SK-N-SH treated with all-trans-retinoic acid at 6 μM for 48 hours (cell line): Measurements from ENCODE around the gene TBC1D4.

Experiments
- ATAC-seq: fragments of 200-7000 bp; cut with Tn5 transposase; 3 replicates; pipeline ENCODE4 v1.9.1; 2020; ENCODE audit warnings: mild to moderate bottlenecking, moderate library complexity
- ARNTL ChIP-seq: fragments of 450-650 bp; formaldehyde crosslinking; IDR thresholded peaks from 2 replicates; pipeline ENCODE4 v1.5.0; 2020; ENCODE audit warnings: low read depth, mild to moderate bottlenecking, moderate library complexity, borderline replicate concordance
- BACH2 ChIP-seq: fragments of 250-450 bp; sonication (Bioruptor Pico); IDR thresholded peaks from 2 replicates; pipeline ENCODE4 v1.9.0; 2021; ENCODE audit warnings: mild to moderate bottlenecking, borderline replicate concordance
- CSDC2 ChIP-seq: fragments of 250-450 bp; sonication (Bioruptor Pico); IDR thresholded peaks from 2 replicates; pipeline ENCODE4 v1.5.0; 2020; ENCODE audit warnings: mild to moderate bottlenecking, moderate library complexity
- ESRRG ChIP-seq: fragments of 250-450 bp; sonication (Bioruptor Pico); IDR thresholded peaks from 2 replicates; pipeline ENCODE4 v1.6.1; 2021; ENCODE audit warnings: mild to moderate bottlenecking
- GLIS3 ChIP-seq: fragments of 250-450 bp; sonication (Bioruptor Pico); IDR thresholded peaks from 2 replicates; pipeline ENCODE4 v1.5.0; 2020; ENCODE audit warnings: mild to moderate bottlenecking, moderate library complexity
- OSR1 ChIP-seq: fragments of 250-450 bp; sonication (Bioruptor Pico); IDR thresholded peaks from 2 replicates; pipeline ENCODE4 v1.8.0; 2022; ENCODE audit warnings: moderate library complexity, mild to moderate bottlenecking, inconsistent platforms
- PPARA ChIP-seq: fragments of 250-450 bp; sonication (Bioruptor Pico); IDR thresholded peaks from 2 replicates; pipeline ENCODE4 v1.5.0; 2020; ENCODE audit warnings: mild to moderate bottlenecking, borderline replicate concordance
- RARB ChIP-seq: fragments of 250-450 bp; sonication (Bioruptor Pico); IDR thresholded peaks from 2 replicates; pipeline ENCODE4 v1.8.0; 2021; ENCODE audit warnings: mild to moderate bottlenecking, moderate library complexity
- SNAI2 ChIP-seq: fragments of 250-450 bp; sonication (Bioruptor Pico); IDR thresholded peaks from 2 replicates; pipeline ENCODE4 v1.5.0; 2020; ENCODE audit warnings: mild to moderate bottlenecking, moderate library complexity
- ZFP30 ChIP-seq: fragments of 450-650 bp; formaldehyde crosslinking; IDR thresholded peaks from 2 replicates; pipeline ENCODE4 v1.5.0; 2022; ENCODE audit warnings: mild to moderate bottlenecking, moderate library complexity
- ZNF565 ChIP-seq: fragments of 450-650 bp; formaldehyde crosslinking; conservative IDR thresholded peaks from 2 replicates; pipeline ENCODE4 v1.5.0; 2020; ENCODE audit warnings: low read depth, mild to moderate bottlenecking, moderate library complexity
- ZNF70 ChIP-seq: fragments of 450-650 bp; formaldehyde crosslinking; IDR thresholded peaks from 2 replicates; pipeline ENCODE4 v1.5.0; 2020; ENCODE audit warnings: mild to moderate bottlenecking, moderate library complexity
- ZNF8 ChIP-seq: fragments of 450-650 bp; formaldehyde crosslinking; IDR thresholded peaks from 2 replicates; pipeline ENCODE4 v1.5.0; 2020; ENCODE audit warnings: mild to moderate bottlenecking, moderate library complexity
- TF ChIP-seq, protein P1 (sequence below): fragments of 250-450 bp; sonication (Bioruptor Pico); IDR thresholded peaks from 2 replicates; pipeline ENCODE4 v1.5.0; 2020; ENCODE audit warnings: mild to moderate bottlenecking, moderate library complexity
- TF ChIP-seq, protein P2 (sequence below): fragments of 250-450 bp; sonication (Bioruptor Pico); IDR thresholded peaks from 2 replicates; pipeline ENCODE4 v1.8.0; 2021; ENCODE audit warnings: low read depth, mild to moderate bottlenecking, moderate library complexity, borderline replicate concordance
- TF ChIP-seq, protein P3 (sequence below): fragments of 250-450 bp; sonication (Bioruptor Pico); IDR thresholded peaks from 2 replicates; pipeline ENCODE4 v1.5.1; 2021; ENCODE audit warnings: mild to moderate bottlenecking, moderate library complexity
- TF ChIP-seq, protein P4 (sequence below): fragments of 250-450 bp; sonication (Bioruptor Pico); IDR thresholded peaks from 2 replicates; pipeline ENCODE4 v1.5.1; 2020; ENCODE audit warnings: low read depth, mild to moderate bottlenecking, moderate library complexity
- TF ChIP-seq, protein P5 (sequence below): fragments of 250-450 bp; sonication (Bioruptor Pico); IDR thresholded peaks from 2 replicates; pipeline ENCODE4 v1.8.0; 2020; ENCODE audit warnings: mild to moderate bottlenecking, moderate library complexity, borderline replicate concordance

TBC1D4 gene

DNA sequence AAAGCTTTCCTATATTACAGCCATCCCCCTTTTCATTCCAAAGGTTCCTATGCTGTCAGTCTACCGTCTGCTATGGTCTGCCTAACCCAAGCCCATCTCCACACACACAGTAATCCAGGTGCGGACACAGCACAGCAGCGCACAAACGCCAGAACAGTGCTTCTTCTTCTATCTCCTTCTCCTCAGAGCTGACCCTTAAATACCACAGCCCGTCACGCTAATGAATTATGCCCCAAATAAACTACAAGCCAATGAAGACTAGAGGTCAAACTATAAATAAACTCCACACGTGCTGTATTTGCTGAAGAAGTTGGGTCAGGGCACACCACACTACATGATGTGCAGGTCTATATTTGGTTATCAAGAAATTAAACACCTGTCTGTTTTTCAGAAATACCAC, 71.8 kb downstream of the TBC1D4 start:
- TF ChIP-seq SNAI2 (CRISPR knock-in tag) (no peak), ESRRG (CRISPR knock-in tag) (no peak), RARB (CRISPR knock-in tag) (no peak), ZNF565 (CRISPR knock-in tag) (no peak), OSR1 (CRISPR knock-in tag) (no peak)
- TF ChIP-seq, protein P1, sequence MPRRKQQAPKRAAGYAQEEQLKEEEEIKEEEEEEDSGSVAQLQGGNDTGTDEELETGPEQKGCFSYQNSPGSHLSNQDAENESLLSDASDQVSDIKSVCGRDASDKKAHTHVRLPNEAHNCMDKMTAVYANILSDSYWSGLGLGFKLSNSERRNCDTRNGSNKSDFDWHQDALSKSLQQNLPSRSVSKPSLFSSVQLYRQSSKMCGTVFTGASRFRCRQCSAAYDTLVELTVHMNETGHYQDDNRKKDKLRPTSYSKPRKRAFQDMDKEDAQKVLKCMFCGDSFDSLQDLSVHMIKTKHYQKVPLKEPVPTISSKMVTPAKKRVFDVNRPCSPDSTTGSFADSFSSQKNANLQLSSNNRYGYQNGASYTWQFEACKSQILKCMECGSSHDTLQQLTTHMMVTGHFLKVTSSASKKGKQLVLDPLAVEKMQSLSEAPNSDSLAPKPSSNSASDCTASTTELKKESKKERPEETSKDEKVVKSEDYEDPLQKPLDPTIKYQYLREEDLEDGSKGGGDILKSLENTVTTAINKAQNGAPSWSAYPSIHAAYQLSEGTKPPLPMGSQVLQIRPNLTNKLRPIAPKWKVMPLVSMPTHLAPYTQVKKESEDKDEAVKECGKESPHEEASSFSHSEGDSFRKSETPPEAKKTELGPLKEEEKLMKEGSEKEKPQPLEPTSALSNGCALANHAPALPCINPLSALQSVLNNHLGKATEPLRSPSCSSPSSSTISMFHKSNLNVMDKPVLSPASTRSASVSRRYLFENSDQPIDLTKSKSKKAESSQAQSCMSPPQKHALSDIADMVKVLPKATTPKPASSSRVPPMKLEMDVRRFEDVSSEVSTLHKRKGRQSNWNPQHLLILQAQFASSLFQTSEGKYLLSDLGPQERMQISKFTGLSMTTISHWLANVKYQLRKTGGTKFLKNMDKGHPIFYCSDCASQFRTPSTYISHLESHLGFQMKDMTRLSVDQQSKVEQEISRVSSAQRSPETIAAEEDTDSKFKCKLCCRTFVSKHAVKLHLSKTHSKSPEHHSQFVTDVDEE (CRISPR knock-in tag): no peak
- TF ChIP-seq, protein P2, sequence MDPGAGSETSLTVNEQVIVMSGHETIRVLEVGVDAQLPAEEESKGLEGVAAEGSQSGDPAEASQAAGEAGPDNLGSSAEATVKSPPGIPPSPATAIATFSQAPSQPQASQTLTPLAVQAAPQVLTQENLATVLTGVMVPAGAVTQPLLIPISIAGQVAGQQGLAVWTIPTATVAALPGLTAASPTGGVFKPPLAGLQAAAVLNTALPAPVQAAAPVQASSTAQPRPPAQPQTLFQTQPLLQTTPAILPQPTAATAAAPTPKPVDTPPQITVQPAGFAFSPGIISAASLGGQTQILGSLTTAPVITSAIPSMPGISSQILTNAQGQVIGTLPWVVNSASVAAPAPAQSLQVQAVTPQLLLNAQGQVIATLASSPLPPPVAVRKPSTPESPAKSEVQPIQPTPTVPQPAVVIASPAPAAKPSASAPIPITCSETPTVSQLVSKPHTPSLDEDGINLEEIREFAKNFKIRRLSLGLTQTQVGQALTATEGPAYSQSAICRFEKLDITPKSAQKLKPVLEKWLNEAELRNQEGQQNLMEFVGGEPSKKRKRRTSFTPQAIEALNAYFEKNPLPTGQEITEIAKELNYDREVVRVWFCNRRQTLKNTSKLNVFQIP (CRISPR knock-in tag): no peak
- TF ChIP-seq, protein P3, sequence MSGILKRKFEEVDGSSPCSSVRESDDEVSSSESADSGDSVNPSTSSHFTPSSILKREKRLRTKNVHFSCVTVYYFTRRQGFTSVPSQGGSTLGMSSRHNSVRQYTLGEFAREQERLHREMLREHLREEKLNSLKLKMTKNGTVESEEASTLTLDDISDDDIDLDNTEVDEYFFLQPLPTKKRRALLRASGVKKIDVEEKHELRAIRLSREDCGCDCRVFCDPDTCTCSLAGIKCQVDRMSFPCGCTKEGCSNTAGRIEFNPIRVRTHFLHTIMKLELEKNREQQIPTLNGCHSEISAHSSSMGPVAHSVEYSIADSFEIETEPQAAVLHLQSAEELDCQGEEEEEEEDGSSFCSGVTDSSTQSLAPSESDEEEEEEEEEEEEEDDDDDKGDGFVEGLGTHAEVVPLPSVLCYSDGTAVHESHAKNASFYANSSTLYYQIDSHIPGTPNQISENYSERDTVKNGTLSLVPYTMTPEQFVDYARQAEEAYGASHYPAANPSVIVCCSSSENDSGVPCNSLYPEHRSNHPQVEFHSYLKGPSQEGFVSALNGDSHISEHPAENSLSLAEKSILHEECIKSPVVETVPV (CRISPR knock-in tag): no peak
- ATAC-seq: no peak

DNA sequence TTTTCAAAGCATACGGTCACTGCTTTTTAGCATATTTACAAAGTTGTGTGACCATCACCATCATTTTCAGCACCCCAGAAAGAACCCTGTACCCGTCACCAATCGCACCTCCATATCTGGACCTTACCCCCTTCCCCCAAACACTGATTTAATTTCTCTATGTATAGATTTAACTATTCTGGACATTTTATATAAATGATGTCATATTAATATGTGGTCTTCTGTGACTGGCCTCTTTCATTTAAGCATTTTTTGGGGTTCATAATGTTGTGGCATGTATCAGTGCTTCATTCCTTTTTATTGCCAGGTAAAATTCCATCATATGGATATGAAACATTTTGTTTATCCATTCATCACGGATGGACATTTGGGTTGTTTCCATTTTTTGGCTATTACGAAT, 74.0 kb downstream of the TBC1D4 start:
- TF ChIP-seq BACH2 (CRISPR knock-in tag) (no peak), ZNF565 (CRISPR knock-in tag) (no peak), ARNTL (no peak), OSR1 (CRISPR knock-in tag) (no peak), RARB (CRISPR knock-in tag) (no peak)
- TF ChIP-seq, protein P4, sequence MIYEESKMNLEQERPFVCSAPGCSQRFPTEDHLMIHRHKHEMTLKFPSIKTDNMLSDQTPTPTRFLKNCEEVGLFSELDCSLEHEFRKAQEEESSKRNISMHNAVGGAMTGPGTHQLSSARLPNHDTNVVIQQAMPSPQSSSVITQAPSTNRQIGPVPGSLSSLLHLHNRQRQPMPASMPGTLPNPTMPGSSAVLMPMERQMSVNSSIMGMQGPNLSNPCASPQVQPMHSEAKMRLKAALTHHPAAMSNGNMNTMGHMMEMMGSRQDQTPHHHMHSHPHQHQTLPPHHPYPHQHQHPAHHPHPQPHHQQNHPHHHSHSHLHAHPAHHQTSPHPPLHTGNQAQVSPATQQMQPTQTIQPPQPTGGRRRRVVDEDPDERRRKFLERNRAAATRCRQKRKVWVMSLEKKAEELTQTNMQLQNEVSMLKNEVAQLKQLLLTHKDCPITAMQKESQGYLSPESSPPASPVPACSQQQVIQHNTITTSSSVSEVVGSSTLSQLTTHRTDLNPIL (CRISPR knock-in tag): no peak
- TF ChIP-seq, protein P1 (CRISPR knock-in tag): no peak
- no peak for ATAC-seq

DNA sequence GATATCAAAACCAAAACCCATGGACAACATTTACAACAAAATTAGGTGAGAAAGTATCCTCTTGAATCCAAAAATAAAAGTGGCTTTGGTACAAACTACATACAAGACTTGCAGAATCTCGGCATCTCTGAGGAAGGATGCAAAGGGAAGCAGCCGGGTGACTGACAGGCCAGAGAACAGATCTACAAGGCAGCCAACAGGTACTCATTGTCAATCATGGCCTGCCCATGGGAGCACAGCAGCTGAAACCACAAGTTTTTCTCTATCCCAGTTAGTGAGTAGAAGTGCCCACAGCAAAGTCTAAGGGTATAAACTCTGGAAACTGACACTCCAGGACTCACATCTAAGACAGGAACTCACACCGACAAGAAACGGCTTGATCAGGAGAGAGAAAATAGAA, 74.5 kb downstream of the TBC1D4 start:
- no peak for TF ChIP-seq ZNF70 (CRISPR knock-in tag)
- ATAC-seq: no peak

DNA sequence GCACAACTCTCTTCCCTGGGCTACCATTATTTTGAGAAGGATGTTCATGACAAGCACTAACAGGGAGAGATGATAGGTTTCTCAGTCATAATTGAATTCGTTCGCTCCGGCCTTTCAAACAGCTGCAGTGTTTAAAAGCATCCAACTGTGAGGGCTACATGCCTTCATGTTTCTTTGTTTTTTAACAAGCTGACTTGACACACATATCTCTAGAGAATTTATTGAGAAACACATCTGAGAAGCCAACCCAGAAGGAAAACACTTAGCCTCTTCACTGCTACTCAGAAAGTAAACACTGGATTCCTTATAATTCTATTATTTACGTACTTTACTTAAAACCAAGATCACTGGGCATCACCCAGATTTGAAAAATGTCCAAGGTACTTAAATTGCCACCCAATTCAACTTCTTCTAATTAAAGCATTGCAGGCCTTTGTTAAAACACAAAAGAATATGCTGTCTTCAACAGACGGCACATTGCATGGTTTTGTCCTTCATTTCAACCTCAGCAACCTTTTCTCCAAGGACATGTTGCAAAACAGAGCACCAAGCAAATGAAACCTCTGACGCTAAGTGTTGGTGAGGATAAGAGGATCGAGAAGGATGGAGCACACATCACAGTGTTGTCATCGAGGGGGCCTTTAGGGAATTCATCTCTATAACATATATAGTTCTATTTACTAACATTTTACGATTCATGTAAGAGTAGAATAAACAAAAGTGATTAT, 75.8 kb downstream of the TBC1D4 start:
- ATAC-seq: no peak
- no peak for TF ChIP-seq OSR1 (CRISPR knock-in tag)
- TF ChIP-seq ZFP30: no peak
- TF ChIP-seq CSDC2 (CRISPR knock-in tag): no peak

DNA sequence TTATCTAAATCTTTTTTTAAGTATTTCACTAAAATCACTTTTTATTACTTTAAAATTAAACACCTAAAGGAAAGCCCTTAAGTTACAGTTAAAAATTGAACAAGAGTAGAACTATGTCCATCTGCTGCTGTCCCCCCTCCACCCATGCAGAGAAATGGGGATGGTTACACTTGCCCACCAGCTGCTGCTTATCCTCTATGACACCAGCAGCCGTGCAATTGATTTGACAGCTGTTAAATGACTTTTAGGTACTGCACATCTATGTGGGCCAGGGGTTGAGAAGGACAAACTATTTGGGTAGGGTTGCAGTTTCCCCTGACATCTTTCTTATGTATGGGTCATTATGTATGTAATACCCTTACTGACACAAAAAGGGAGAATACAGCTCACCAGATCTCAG, 77.2 kb downstream of the TBC1D4 start:
- no peak for ATAC-seq
- TF ChIP-seq PPARA (CRISPR knock-in tag) (no peak), ZNF8 (no peak), GLIS3 (CRISPR knock-in tag) (no peak)
- TF ChIP-seq, protein P2 (CRISPR knock-in tag): no peak
- TF ChIP-seq, protein P4 (CRISPR knock-in tag): no peak
- TF ChIP-seq, protein P5, sequence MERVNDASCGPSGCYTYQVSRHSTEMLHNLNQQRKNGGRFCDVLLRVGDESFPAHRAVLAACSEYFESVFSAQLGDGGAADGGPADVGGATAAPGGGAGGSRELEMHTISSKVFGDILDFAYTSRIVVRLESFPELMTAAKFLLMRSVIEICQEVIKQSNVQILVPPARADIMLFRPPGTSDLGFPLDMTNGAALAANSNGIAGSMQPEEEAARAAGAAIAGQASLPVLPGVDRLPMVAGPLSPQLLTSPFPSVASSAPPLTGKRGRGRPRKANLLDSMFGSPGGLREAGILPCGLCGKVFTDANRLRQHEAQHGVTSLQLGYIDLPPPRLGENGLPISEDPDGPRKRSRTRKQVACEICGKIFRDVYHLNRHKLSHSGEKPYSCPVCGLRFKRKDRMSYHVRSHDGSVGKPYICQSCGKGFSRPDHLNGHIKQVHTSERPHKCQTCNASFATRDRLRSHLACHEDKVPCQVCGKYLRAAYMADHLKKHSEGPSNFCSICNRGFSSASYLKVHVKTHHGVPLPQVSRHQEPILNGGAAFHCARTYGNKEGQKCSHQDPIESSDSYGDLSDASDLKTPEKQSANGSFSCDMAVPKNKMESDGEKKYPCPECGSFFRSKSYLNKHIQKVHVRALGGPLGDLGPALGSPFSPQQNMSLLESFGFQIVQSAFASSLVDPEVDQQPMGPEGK (CRISPR knock-in tag): no peak
